ENCODE results near the gene RUNDC1.

Gene RUNDC1

DNA sequence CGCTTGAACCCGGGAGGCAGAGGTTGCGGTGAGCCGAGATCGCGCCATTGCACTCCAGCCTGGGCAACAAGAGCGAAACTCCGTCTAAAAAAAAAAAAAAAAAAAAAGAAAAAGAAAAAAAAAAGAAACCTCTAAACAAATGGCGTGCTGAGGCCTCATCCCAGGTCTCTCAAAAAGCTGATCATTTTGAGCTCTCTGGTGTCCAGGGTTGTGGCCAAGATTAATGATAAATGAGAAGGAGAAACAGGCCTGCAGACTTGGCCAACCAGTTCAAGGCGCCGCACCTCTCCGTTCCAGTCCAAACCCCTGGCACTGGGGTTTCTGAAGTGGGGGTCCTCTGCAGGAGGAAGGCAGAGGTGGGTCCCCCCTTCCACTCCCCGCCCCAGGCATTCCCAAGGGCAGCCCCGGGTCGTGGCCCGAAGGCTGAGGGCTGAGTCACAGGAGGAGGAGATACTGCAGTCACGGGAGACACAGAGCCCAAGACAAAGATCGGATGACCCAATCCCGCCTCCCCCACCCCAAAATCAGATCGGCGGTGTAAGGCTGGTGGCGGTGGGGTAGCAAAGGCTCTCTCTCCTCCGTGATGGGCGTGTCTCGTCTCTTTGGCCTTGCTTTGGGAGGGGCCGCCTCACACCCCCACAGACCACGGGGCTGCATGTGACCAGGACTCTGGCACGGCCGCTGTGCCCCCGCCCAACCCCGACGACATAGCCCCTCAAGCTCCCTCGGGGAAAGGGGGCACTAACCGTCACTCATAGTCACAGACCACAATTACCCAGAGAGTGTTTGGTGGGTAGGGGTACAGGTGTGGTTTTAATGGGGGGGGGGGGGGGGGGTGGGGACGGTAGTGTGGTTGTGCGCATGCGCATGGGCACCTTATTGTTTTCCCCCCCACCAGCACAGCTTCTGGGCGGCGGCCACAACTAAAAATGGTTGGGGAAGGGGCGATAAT is 40.7 kb downstream of the RUNDC1 start (continued):
- TF ChIP-seq MEIS1 (CRISPR knock-in tag; IDR thresholded peaks at IDR 0.05; ENCODE audit: borderline replicate concordance) (no peak), ZEB2 (tag by site-specific recombination; IDR thresholded peaks at IDR 0.05) (no peak; the same call in 1 of the 2 replicates), ZNF335 (tag by site-specific recombination; conservative IDR thresholded peaks at IDR 0.05) (peak; percentile 98), ZNF266 (tag by site-specific recombination; IDR thresholded peaks at IDR 0.05; ENCODE audit: low read depth) (no peak), ZNF423 (tag by site-specific recombination; IDR thresholded peaks at IDR 0.05) (no peak), ZNF23 (tag by site-specific recombination; IDR thresholded peaks at IDR 0.05; ENCODE audit: borderline replicate concordance) (no peak), MYNN (tag by site-specific recombination; IDR thresholded peaks at IDR 0.05; ENCODE audit: borderline replicate concordance) (no peak), ZNF114 (tag by site-specific recombination; IDR thresholded peaks at IDR 0.05) (no peak), OSR2 (tag by site-specific recombination; IDR thresholded peaks at IDR 0.05) (no peak), YY1 (tag by site-specific recombination; IDR thresholded peaks at IDR 0.05) (no peak), ZNF792 (tag by site-specific recombination; IDR thresholded peaks at IDR 0.05) (no peak), ZFP3 (tag by site-specific recombination; IDR thresholded peaks at IDR 0.05; ENCODE audit: low read depth) (no peak), ZNF311 (tag by site-specific recombination; IDR thresholded peaks at IDR 0.05; ENCODE audit: borderline replicate concordance) (no peak), ZBTB7A (tag by site-specific recombination; IDR thresholded peaks at IDR 0.05; ENCODE audit: low read depth) (no peak), ZNF341 (tag by site-specific recombination; IDR thresholded peaks at IDR 0.05; ENCODE audit: low read depth) (no peak), ZNF24 (tag by site-specific recombination; IDR thresholded peaks at IDR 0.05) (no peak), ZNF140 (tag by site-specific recombination; IDR thresholded peaks at IDR 0.05) (no peak), ZNF701 (tag by site-specific recombination; IDR thresholded peaks at IDR 0.05) (no peak), ZNF558 (tag by site-specific recombination; IDR thresholded peaks at IDR 0.05) (no peak), ZNF776 (tag by site-specific recombination; IDR thresholded peaks at IDR 0.05; ENCODE audit: borderline replicate concordance) (no peak), ZSCAN16 (tag by site-specific recombination; IDR thresholded peaks at IDR 0.05) (no peak), ZNF433 (tag by site-specific recombination; IDR thresholded peaks at IDR 0.05; ENCODE audit: low read depth) (no peak), ZNF350 (tag by site-specific recombination; IDR thresholded peaks at IDR 0.05) (no peak)
- TF ChIP-seq, protein P1, sequence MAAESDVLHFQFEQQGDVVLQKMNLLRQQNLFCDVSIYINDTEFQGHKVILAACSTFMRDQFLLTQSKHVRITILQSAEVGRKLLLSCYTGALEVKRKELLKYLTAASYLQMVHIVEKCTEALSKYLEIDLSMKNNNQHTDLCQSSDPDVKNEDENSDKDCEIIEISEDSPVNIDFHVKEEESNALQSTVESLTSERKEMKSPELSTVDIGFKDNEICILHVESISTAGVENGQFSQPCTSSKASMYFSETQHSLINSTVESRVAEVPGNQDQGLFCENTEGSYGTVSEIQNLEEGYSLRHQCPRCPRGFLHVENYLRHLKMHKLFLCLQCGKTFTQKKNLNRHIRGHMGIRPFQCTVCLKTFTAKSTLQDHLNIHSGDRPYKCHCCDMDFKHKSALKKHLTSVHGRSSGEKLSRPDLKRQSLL (tag by site-specific recombination; IDR thresholded peaks at IDR 0.05) = no peak
- TF ChIP-seq, protein P2, sequence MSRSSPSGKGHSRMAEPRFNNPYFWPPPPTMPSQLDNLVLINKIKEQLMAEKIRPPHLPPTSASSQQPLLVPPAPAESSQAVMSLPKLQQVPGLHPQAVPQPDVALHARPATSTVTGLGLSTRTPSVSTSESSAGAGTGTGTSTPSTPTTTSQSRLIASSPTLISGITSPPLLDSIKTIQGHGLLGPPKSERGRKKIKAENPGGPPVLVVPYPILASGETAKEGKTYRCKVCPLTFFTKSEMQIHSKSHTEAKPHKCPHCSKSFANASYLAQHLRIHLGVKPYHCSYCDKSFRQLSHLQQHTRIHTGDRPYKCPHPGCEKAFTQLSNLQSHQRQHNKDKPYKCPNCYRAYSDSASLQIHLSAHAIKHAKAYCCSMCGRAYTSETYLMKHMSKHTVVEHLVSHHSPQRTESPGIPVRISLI (tag by site-specific recombination; IDR thresholded peaks at IDR 0.05) = no peak
- TF ChIP-seq, protein P3, sequence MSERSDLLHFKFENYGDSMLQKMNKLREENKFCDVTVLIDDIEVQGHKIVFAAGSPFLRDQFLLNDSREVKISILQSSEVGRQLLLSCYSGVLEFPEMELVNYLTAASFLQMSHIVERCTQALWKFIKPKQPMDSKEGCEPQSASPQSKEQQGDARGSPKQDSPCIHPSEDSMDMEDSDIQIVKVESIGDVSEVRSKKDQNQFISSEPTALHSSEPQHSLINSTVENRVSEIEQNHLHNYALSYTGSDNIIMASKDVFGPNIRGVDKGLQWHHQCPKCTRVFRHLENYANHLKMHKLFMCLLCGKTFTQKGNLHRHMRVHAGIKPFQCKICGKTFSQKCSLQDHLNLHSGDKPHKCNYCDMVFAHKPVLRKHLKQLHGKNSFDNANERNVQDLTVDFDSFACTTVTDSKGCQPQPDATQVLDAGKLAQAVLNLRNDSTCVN (tag by site-specific recombination; optimal IDR thresholded peaks at IDR 0.05) = no peak
- TF ChIP-seq, protein P4, sequence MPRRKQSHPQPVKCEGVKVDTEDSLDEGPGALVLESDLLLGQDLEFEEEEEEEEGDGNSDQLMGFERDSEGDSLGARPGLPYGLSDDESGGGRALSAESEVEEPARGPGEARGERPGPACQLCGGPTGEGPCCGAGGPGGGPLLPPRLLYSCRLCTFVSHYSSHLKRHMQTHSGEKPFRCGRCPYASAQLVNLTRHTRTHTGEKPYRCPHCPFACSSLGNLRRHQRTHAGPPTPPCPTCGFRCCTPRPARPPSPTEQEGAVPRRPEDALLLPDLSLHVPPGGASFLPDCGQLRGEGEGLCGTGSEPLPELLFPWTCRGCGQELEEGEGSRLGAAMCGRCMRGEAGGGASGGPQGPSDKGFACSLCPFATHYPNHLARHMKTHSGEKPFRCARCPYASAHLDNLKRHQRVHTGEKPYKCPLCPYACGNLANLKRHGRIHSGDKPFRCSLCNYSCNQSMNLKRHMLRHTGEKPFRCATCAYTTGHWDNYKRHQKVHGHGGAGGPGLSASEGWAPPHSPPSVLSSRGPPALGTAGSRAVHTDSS (tag by site-specific recombination; IDR thresholded peaks at IDR 0.05) = no peak
- TF ChIP-seq, protein P5, sequence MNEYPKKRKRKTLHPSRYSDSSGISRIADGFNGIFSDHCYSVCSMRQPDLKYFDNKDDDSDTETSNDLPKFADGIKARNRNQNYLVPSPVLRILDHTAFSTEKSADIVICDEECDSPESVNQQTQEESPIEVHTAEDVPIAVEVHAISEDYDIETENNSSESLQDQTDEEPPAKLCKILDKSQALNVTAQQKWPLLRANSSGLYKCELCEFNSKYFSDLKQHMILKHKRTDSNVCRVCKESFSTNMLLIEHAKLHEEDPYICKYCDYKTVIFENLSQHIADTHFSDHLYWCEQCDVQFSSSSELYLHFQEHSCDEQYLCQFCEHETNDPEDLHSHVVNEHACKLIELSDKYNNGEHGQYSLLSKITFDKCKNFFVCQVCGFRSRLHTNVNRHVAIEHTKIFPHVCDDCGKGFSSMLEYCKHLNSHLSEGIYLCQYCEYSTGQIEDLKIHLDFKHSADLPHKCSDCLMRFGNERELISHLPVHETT (tag by site-specific recombination; IDR thresholded peaks at IDR 0.05) = no peak

Data from HEK293 (cell line).